HG03378 (cell line): ENCODE data around the gene IKZF2.

Experiments
- ATAC-seq: cut with Tn5 transposase; IDR thresholded peaks from one replicate; pipeline ENCODE4 v1.9.1; 2021; ENCODE audit warnings: mild to moderate bottlenecking, moderate library complexity; ENCODE audit not compliant: unreplicated experiment

IKZF2 gene

GRCh38 chr2:212968284-212969081 lies 182.9 kb downstream of the IKZF2 start:
- no peak for ATAC-seq

GRCh38 chr2:212966884-212967283 lies 184.5 kb downstream of the IKZF2 start:
- ATAC-seq, result no peak

GRCh38 chr2:212962691-212963090 lies 188.7 kb downstream of the IKZF2 start:
- ATAC-seq, result no peak

- no peak for ATAC-seq
Measured at GRCh38 chr2:212961255-212961654, 190.2 kb downstream of the IKZF2 start.

- ATAC-seq, result no peak
Measured at GRCh38 chr2:212960336-212960735, 191.1 kb downstream of the IKZF2 start.

- no peak for ATAC-seq
Measured at GRCh38 chr2:212959471-212960117, 191.8 kb downstream of the IKZF2 start.

- ATAC-seq, result no peak
Measured at GRCh38 chr2:212958757-212959295, 192.6 kb downstream of the IKZF2 start.

- no peak for ATAC-seq
Measured at GRCh38 chr2:212958133-212958532, 193.3 kb downstream of the IKZF2 start.

- no peak for ATAC-seq
Measured at GRCh38 chr2:212957624-212958023, 193.8 kb downstream of the IKZF2 start.

GRCh38 chr2:212956665-212957607 lies 194.5 kb downstream of the IKZF2 start:
- ATAC-seq, result no peak

GRCh38 chr2:212953170-212953920 lies 198.1 kb downstream of the IKZF2 start:
- ATAC-seq, result peak; percentile 90

- no peak for ATAC-seq
Measured at GRCh38 chr2:212949786-212950185, 201.6 kb downstream of the IKZF2 start.
